Esophagus muscularis mucosa (tissue), 4 donors: ENCODE results near the gene CRYL1.

Experiments
- CTCF ChIP-seq, 3 experiments: fragments of 200-600 bp in 2 of 3; fragments of 450-650 bp in 1 of 3; sonication (generic) in 2 of 3; IDR thresholded peaks; one replicate each; pipeline ENCODE4 v1.5.1; 2017 to 2019; ENCODE audit warnings: antibody characterized with exemption in 3 of 3, mild to moderate bottlenecking in 2 of 3, moderate library complexity in 1 of 3
- EP300 ChIP-seq: sonication (generic); formaldehyde crosslinking; IDR thresholded peaks from one replicate; pipeline ENCODE4 v1.6.1; 2017; ENCODE audit warnings: antibody characterized with exemption
- POLR2A ChIP-seq: fragments of 450-650 bp; IDR thresholded peaks from one replicate; pipeline ENCODE4 v1.6.1; 2017; ENCODE audit warnings: antibody characterized with exemption, moderate library complexity, mild to moderate bottlenecking, low read depth

GRCh38 chr13:20506696-20507095 is 19.0 kb downstream of the CRYL1 start:
- TF ChIP-seq CTCF (IDR thresholded peaks at IDR 0.05) (no peak), POLR2A (no peak), EP300 (no peak)
